Glutamatergic neuron (in vitro differentiated cells): Measurements from ENCODE around the gene ANXA4. TPM values are rescaled to one million over a fixed set of nuclear protein-coding genes. Genes with fewer than 3 reads are reported as not detected.

ENCODE experiments used
- DNase-seq: peaks from one replicate; pipeline ENCODE4 v3.0.0; 2022
- H3K27ac Mint-ChIP-seq: one replicate; pipeline ENCODE4 v1.8.0; 2020; ENCODE audit warnings: mild to moderate bottlenecking, mixed read lengths, inconsistent platforms; ENCODE audit not compliant: unreplicated experiment
- H3K27me3 Mint-ChIP-seq: one replicate; pipeline ENCODE4 v1.8.0; 2020; ENCODE audit warnings: mild to moderate bottlenecking, moderate library complexity, mixed read lengths, inconsistent platforms; ENCODE audit not compliant: unreplicated experiment
- H3K36me3 Mint-ChIP-seq: one replicate; pipeline ENCODE4 v1.8.0; 2020; ENCODE audit warnings: mild to moderate bottlenecking, mixed read lengths, inconsistent platforms; ENCODE audit not compliant: unreplicated experiment
- H3K4me1 Mint-ChIP-seq: one replicate; pipeline ENCODE4 v1.8.0; 2020; ENCODE audit warnings: mild to moderate bottlenecking, low read depth, mixed read lengths, inconsistent platforms; ENCODE audit not compliant: unreplicated experiment
- H3K4me3 Mint-ChIP-seq: one replicate; pipeline ENCODE4 v1.8.0; 2020; ENCODE audit warnings: mild to moderate bottlenecking, mixed read lengths, inconsistent platforms; ENCODE audit not compliant: unreplicated experiment
- H3K9me3 Mint-ChIP-seq: one replicate; pipeline ENCODE4 v1.8.0; 2020; ENCODE audit warnings: mild to moderate bottlenecking, moderate library complexity, mixed read lengths, inconsistent platforms; ENCODE audit not compliant: unreplicated experiment
- total RNA-seq: library from RNA; stranded (reverse); fragmentation: NEBNext Ultra II Directional; extraction: Animal tissue kit (Norgen Biotek cat#: 25700); gene quantifications from one replicate; pipeline ENCODE4 v1.2.1, GENCODE V29; 2021; ENCODE audit not compliant: unreplicated experiment
- TF ChIP-seq, protein P1 (sequence below): fragments of 200-600 bp; sonication (generic); IDR thresholded peaks from one replicate; pipeline ENCODE4 v1.5.0; 2021; ENCODE audit not compliant: partially characterized antibody, unreplicated experiment

ANXA4 gene
- total RNA-seq, 1 donor from 2014 or later = 3.1 TPM

DNA sequence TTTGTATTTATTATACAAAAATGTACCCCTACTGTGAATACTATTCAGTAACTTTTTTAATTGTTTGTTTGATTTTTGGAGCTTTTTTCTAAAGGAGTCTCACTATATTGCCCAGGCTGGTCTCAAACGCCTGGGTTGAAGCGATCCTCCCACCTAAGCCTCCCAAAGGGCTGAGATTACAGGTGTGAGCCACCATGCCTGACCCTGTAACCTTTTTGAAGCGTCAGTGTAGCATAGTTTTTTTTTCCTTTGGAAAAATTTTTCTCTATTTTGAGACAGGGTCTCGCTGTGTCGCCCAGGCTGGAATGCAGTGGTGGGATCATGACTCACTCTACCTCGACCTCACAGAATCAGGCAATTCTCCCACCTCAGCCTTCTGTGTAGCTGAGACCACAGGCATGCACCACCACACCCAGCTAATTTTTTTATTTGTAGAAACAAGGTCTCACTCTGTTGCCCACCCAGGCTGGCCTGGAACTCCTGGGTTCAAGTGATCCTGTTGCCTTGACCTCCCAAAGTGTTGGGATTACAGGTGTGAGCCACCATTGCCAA, 89.5 kb downstream of the ANXA4 start:
- Mint-ChIP-seq H3K27ac (no peak overlapping the region), H3K4me3 (no peak overlapping the region), H3K9me3 (peaks cover 2% of the 10 kb centered on the region), H3K4me1 (peaks cover 13% of the 10 kb centered on the region), H3K27me3 (no peaks in the 10 kb centered on the region), H3K36me3 (no peaks in the 10 kb centered on the region)
- TF ChIP-seq, protein P1, sequence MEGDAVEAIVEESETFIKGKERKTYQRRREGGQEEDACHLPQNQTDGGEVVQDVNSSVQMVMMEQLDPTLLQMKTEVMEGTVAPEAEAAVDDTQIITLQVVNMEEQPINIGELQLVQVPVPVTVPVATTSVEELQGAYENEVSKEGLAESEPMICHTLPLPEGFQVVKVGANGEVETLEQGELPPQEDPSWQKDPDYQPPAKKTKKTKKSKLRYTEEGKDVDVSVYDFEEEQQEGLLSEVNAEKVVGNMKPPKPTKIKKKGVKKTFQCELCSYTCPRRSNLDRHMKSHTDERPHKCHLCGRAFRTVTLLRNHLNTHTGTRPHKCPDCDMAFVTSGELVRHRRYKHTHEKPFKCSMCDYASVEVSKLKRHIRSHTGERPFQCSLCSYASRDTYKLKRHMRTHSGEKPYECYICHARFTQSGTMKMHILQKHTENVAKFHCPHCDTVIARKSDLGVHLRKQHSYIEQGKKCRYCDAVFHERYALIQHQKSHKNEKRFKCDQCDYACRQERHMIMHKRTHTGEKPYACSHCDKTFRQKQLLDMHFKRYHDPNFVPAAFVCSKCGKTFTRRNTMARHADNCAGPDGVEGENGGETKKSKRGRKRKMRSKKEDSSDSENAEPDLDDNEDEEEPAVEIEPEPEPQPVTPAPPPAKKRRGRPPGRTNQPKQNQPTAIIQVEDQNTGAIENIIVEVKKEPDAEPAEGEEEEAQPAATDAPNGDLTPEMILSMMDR = no peak
- no peak for DNase-seq

DNA sequence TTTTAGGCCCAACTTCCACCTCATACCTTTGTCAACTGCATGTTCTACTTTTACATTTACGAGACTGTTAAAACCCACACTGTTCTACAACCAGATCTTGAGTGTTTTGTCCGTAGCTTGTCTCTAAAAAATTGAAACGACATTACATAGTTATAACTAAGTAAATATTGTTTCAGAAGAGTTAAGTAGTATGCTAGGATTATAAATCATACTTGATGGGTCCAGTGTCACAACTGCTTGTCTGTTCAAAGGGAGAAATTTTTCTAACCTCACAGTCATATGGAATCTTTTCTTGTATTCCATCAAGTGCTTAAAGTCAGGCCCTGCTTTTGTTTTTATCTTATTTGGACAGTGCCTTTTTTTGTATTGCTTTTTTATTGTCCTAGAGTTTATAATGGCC, 91.8 kb downstream of the ANXA4 start:
- no peak overlapping the region for H3K27ac Mint-ChIP-seq
- no peaks in the 10 kb centered on the region for H3K36me3 Mint-ChIP-seq
- no peak for DNase-seq
- TF ChIP-seq, protein P1 = no peak
- peaks cover 2% of the 10 kb centered on the region for H3K9me3 Mint-ChIP-seq
- no peaks in the 10 kb centered on the region for H3K27me3 Mint-ChIP-seq
- H3K4me3 Mint-ChIP-seq = no peak overlapping the region
- peaks cover 7% of the 10 kb centered on the region for H3K4me1 Mint-ChIP-seq

DNA sequence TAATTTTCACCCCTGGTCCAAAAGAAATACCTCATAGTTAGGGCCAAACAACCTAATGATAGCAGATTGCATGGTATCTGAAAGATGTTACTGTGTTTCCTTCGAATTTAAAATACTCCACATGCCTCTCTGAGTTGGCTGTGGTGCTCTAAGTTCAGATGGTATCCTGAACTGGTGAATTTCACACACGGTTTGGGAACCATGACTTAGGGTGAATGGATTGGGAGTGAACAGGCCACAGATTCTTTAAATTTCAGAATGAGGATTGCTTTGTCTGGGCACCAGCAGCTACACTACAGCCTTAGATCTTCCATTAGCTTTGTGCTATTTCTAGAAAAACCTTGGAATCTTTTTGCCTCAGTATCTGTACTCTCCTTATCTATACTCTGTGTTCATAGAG, 93.7 kb downstream of the ANXA4 start:
- no peak for DNase-seq
- peaks cover 5% of the 10 kb centered on the region for H3K4me1 Mint-ChIP-seq
- no peak overlapping the region for H3K4me3 Mint-ChIP-seq
- H3K27me3 Mint-ChIP-seq = no peaks in the 10 kb centered on the region
- H3K27ac Mint-ChIP-seq = no peak overlapping the region
- H3K9me3 Mint-ChIP-seq = no peaks in the 10 kb centered on the region
- H3K36me3 Mint-ChIP-seq = no peaks in the 10 kb centered on the region
- TF ChIP-seq, protein P1 = no peak

DNA sequence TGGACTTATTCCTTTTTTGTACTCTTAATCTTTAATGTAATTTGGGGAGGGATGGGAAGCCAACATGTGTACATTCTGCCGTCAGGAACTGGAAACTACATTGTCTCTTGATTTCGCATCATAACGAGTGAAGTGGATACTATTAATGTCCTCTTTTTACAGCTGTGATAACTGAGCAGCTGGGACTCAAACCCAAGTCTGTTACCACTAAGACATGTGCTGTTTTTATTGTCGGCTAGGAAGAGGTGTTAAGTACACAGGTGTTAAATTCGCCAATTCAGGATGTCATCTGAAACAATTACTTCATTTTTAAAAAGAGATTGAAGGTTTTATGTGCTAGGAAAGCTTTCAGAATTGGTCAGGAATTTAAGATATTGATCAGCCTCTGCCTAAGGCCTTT, 94.4 kb downstream of the ANXA4 start:
- Mint-ChIP-seq H3K27me3 (no peaks in the 10 kb centered on the region), H3K9me3 (no peaks in the 10 kb centered on the region), H3K36me3 (no peaks in the 10 kb centered on the region), H3K27ac (no peak overlapping the region), H3K4me1 (peaks cover 5% of the 10 kb centered on the region), H3K4me3 (no peak overlapping the region)
- TF ChIP-seq, protein P1 = no peak
- no peak for DNase-seq

DNA sequence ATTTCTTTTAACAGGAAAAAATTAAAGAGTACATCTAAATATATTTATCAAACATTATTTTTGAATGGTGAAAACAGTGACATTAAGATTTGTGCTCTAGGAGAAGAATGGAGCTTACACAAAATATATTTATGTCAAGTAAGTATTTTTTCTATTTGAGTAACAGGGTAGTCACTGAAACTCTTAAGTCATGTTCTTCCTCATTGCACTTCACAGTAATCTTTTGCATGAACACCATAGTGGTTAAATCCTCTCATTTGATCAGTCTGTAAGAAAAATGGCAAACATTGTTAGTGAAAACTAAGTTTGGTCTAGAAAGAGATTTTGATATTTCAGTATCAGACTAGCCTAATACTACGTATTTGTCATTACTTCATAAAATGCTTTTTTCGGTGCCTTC, 95.6 kb downstream of the ANXA4 start:
- Mint-ChIP-seq H3K36me3 (no peaks in the 10 kb centered on the region), H3K27ac (no peak overlapping the region), H3K4me1 (peaks cover 5% of the 10 kb centered on the region), H3K27me3 (no peaks in the 10 kb centered on the region), H3K4me3 (no peak overlapping the region), H3K9me3 (no peaks in the 10 kb centered on the region)
- no peak for DNase-seq
- TF ChIP-seq, protein P1 = no peak
